ENCODE measurements around the gene HEPHL1.
"Not testable (repeated sequence)": the region's sequence is repeated elsewhere in the genome, so short reads cannot be mapped to it uniquely, and the experiment has no call there.

HEPHL1 gene, protein sequence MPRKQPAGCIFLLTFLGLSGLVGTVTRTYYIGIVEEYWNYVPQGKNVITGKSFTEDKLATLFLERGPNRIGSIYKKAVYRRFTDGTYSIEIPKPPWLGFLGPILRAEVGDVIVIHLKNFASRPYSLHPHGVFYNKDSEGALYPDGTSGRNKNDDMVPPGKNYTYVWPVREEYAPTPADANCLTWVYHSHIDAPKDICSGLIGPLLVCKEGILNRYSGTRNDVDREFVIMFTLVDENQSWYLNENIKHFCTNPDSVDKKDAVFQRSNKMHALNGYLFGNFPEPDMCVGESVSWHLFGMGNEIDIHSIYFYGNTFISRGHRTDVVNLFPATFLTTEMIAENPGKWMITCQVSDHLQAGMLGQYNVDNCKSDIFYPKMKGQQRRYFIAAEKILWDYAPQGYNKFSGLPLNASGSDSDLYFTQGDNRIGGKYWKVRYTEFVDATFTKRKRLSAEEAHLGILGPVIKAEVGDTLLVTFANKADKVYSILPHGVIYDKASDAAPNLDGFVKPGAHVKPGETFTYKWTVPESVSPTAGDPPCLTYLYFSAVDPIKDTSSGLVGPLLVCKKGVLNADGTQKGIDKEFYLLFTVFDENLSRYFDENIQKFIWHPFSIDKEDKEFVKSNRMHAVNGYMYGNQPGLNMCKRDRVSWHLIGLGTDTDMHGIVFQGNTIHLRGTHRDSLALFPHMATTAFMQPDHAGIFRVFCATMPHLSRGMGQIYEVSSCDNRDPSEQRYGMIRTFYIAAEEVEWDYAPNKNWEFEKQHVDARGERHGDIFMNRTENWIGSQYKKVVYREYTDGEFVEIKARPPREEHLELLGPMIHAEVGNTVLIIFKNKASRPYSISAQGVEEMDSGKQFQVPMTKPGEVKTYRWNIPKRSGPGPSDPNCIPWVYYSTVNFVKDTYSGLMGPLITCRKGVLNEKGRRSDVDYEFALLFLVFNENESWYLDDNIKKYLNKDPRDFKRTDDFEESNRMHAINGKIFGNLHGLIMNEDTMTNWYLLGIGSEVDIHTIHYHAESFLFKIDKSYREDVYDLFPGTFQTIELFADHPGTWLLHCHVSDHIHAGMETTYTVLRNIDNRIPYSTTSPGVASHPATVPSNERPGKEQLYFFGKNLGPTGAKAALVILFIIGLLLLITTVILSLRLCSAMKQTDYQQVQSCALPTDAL

DNA sequence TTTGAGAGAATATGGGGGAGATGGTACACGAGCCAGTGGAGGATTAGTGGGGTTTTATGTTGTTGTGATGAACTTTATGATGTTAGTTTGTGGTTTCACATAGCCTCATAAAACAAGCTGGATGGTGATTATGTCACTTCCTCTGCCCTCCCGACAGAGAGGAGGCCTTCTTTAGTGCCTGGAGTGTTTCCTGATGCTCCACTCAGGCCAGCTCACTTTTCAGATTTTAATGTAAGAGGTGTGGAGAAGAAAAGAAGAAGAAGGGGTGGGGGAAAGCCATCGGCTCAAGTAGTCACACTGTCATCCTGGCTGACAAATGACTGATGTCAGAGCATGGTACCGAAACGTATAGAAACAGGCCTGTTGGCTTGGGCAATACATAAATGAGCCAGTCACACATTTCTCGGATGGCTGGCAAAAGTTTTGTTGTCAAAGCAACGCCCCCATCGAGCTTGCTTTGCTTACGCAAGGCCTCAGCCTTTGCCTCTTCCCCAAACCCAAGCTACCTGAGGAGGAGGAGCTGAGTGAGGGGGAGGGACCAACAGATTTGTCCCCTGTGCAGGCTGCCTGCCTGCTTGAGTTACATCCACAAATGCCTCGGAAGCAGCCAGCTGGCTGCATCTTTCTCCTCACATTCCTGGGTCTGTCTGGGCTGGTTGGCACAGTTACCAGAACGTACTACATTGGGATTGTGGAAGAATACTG is at the start of gene HEPHL1:
HEPHL1 (plus strand) TSS at position 578 of the 705 bp plus-strand sequence; CDS start at position 593, 15 bp downstream.
- DNase-seq, result no peak

DNA sequence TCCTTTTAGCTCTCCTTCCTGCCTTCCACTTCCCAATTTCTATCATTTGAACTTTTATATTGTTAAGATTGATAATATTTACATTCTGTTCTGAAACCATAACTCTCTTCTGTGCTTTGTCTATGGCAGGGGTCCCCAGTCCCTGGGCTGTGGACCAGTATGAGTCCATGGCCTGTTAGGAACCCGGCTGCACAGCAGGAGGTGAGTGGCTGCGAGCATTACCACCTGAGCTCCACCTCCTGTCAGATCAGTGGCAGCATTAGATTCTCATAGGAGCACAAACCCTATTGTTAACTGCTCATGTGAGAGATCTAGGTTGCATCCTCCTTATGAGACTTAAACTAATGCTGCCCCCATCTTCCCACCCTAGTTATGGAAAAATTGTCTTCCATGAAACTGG is 48.4 kb upstream of the HEPHL1 start:
- DNase-seq, result no peak

DNA sequence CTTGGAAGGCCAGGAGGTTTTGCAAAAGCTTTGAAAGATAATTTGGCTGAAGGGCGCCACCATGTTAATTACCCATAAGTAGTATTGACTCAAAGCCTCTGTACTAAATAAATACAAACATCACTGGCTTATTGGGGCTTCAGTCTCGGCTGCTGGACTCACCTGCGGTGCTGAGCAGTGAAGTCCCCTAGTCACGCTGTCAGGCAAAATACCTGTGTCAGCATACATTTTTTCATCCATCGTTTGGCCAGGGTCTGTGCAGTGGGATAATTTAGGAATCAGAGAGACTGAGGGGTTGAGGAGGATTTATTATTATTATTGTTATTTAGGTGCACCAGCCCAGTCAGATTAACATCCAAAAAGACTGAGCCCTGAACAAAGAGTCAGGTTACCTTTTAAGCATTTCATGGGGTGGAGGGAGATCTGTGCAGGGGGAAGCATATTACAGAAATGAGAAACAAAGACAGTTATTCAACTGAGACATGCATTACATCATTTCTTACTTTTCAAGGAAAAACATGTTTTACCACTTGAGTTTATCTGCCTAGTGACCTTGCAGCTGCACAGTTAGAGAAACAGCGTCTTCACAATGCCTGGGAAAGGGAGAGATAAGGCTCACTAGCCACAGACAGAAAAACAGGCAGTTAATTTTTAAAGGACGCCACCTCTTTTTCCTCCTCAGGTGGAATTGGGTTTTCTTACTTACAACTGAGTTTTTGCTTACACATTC is 47.7 kb upstream of the HEPHL1 start:
- not testable (repeated sequence) for DNase-seq

DNA sequence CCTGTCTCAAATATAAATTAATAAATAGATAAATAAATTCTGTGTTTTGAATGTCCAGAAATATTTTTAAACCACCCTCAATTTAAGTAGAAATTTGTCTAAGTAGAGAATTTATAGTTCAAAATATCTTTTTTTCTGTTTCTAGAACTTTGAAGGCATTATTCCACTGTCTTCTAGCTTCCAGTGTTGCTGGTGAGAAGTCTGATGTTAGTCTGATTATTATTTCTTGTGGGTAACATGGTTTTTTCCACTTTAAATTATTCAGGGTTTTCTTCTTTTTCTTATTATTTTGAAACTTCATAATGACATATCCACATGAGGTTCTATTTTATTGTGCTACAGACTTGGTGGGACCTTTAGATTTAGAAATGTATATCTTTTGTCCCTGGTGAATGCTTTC is 46.4 kb upstream of the HEPHL1 start:
- no peak for DNase-seq

DNA sequence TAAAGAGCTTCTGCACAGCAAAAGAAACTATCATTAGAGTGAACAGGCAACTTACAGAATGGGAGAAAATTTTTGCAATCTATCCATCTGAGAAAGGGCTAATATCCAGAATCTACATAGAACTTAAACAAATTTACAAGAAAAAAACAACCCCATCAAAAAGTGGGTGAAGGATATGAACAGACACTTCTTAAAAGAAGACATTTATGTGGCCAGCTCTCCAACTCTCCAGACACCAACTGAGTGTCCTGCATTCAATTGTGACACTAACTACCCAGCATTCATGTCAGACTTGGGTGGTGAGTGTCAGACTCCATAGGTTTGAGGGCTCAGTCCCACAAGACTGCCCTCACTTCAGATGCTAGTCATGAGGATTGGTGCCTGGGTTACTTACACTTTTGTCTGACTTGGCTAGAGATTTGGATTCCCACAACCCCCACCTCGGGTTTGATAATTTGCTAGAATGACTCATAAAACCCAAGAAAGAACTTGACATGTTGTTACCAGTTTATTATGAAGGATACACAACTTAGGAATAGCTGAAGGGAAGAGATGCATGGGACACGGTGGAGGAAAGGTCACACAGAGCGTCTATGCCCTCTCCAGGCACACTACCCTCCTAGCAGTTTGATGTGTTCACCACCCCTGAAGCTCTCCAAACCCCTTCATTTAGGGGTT is 44.4 kb upstream of the HEPHL1 start:
- not testable (repeated sequence) for DNase-seq

DNA sequence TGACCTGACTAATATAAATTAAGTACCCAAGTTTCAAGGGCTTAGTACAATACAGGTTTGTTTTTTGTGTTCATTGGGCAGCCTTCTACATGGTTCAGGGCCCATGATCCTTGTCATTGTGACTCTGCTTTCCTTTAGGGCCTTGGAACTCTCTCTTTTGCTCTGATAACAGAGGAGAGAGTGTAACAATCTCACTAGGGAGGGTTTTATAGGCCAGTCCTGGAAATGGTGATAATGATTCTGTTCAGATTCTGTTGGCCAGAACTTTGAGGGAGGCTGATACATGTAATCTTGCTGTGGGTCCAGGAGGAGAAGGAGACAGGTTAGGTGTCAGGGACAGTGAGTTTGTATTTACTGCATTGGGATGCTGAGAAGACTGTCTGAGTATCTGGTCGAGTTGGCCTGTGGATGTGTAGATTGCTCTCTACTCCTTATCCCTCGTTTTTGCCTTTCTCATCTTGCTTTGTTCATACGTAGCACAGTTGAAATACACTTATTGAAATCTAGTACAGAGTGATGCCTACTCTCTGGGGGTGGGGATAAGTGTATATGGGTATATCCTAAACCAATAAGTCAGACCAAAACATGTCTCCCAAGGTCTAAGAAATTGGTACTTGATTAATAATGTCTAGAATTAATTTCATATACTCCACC is 37.5 kb upstream of the HEPHL1 start:
- DNase-seq, result no peak

DNA sequence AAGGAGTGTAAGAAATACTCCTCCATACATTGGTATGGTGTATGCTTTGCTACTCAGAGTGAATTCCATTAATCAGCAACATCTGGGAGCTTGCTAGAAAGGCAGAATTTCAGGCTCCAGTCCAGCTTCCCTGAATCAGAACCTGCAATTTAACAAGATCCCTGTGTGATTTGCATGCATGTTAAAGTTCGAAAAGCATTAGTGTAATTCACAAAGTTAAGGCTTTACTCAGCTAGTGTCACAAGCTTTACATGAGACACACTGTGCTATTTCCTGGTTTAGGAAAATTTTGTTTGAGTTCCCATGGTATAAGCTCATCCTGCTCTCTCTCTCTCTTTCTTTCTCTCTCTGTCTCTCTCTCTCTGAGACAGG is 37.0 kb upstream of the HEPHL1 start:
- DNase-seq, result no peak

DNA sequence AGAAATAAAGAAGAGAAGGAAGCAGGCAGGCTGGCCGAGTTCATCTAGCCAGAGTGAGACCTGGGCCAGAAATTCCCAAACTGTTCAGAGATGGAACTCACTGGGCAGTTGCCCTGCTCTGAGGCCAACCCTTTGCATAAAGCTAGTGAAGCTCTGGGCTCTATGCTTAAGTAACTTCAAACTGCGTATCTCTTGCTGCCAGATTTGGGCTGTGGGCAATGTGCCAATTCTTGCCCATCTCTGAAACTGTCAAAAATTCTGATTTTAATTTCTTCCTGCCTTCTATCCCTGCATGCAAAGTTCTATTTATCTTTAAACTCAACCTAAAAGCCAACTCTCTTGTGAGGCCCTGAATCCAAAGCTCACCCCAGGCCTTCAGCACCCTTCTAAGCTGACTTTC is 36.2 kb upstream of the HEPHL1 start:
- DNase-seq, result no peak

DNA sequence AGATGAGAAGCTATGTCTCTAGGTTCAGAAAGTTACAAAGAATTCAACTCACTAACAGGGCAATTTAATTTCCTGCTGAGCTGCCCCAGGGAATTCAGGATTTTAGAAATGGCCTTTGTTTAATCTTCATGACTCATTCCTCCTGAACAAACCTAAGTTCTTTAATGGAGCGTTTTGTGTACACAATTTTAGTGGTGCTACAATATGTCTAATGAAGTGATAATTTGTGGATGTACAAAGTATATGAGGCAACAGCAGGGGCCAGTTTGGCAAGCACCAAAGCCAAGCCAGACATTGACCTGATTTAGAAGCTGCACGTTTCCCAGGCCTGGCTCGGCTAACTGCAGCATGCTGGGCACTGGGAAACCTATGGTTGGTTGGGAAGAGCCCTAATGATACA is 34.4 kb upstream of the HEPHL1 start:
- DNase-seq, result no peak

DNA sequence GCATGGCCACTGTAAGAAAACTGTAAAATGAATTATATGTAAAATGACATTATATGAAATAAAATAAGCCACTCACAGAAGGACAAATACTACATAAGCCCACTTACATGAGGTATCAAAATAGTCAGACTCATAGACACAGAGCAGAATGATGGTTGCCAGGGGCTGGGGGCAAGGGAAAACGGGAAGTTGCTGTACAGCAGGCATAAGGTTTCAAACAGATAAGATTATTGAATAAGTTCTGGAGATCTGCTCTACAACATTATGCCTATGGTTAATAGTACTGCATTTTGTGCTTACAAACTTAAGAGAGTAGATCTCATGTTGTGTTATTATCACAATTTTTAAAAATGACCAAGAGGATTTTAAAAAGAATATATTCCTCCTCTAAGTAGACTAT is 32.7 kb upstream of the HEPHL1 start:
- DNase-seq, result no peak

DNA sequence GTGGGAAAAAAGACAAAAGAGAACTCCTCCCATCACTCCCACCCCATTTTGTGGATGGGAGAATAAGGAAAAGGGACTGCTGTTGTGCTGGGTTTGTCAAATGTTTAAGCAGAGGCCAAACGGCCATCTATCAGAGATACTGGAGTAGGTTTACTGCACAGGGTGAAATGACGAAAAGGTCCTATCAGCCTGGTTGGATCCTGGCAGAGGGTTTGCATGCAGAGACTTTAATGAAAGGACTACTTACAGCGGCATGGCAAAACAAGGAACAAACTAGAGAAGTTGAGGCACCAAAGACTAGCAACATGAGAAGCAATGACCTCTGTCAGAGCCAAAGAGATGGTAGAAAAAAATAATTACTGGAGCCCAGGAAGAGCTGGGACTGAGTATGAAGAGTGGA is 32.2 kb upstream of the HEPHL1 start:
- DNase-seq, result no peak

DNA sequence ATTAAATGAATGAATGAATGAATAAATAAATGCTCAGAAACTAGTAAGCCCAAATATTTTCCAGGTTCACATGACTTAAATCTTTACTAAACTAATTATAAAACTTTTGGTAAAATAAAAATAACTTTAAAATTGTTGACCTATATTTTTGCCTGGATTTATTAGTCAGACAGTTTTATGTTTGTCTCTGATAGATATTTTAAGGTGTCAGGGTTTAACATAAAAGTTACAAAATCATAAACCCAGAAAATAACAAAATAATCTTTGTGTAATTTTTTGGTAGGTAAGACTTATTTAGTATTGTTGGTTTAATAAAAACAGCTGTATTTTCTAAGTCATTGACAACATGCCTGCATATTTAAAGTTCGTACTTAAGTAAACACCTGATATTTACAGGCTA is 27.4 kb upstream of the HEPHL1 start:
- no peak for DNase-seq

DNA sequence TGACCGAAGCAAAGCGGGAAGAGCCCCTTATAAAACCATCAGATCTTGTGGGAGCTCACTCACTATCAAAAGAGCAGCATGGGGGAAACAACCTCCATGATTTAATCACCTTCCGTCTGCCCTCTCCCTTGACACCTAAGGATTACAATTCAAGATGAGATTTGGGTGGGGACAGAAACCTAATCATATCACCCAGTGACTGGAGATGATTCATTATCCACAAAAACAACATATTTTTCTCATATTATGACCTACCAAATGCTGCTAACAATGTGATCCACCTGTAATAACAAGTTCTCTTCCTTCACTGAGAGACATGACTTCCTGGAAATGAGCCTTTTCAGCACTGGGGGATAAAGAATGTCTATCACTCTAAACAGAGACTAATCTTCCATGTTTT is 23.4 kb upstream of the HEPHL1 start:
- DNase-seq, result no peak

DNA sequence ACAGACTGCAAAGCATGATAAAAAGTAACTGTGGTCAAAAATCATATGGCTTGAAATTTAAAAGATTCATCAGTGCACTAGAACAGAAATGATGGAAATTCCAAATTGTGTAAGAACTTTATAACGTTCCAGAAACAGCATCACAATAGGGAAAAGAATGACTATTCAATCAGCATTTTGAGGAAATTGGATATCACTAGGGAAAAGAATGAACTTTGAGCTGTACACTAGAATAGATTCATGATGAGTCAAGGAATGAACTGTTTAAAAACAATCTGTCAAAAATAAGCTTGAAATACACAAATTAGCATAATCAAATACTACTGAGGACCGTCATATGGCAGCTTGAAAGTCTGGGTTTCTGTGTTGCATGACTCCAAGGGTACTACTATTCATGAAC is 20.5 kb upstream of the HEPHL1 start:
- DNase-seq, result no peak

DNA sequence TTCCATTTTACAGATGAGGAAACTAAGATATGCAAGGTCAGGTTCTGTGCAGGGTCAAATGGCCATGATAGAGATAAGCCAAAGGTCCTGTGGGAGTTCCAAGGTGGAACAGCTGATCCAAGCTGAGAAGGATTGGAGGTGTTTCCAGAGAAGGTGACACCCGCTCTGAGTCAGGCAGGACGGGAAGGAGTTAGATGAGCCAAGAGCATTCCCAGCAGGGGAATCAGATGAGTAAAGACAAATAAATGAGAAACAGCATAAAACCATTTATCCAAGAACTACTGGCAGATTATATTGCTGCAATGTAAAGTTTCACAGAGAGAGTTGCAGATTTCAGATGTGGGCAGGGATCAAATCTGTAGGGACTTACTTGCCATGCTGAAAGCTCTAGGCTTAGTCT is 18.9 kb upstream of the HEPHL1 start:
- DNase-seq, result no peak

DNA sequence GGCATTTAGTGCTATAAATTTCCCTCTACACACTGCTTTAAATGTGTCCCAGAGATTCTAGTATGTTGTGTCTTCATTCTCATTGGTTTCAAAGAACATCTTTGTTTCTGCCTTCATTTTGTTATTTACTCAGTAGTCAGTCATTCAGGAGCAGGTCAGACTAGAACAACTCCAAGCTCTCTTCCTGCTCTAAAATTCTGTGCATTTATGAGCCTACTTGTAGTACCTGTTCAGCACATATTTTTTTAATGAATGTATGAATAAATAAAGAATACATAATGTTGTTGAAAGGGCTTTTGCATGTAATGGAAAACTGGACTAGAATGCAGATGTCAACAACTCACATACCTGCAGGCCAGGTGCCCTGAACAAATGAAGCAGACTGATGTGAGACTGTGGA is 13.7 kb upstream of the HEPHL1 start:
- DNase-seq, result no peak

DNA sequence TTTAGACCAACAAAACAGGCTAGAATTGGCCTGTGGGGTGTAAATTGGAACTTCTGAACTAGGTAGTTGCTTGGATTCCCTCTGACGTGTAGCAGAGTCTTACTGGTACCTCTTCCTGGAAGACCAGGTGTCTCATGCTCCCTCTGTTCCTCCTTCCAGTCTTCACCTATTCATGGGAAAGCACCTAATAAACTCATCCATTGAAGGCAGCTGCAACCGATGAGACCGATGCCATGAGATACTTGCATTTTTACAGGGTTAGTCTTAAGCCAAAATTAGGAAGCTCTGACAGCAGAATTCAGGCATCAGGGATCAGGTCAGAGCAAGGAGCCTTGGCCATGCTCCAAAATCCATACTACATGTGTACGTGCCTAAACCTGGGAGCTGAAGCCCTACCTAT is 13.2 kb upstream of the HEPHL1 start:
- DNase-seq, result no peak

DNA sequence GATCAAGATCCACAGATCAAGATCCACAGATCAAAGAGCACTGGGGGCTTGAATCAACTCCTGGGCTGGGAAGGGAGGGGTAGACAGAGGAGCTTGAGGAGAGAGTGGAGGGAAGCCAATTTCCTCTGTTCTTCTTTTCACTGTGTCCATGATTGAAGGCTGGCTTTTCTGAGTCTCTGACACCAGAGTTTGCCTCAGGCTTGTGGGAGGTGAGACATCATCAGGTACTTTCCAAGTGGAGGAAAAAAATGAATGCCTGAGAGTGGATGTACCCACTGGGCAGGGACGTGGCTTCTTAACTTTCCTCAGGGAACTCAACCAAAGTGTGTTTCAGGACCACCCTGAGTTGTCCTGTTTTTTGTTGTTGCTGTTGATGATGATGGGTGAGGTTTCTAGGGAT is 11.0 kb upstream of the HEPHL1 start:
- DNase-seq, result no peak

DNA sequence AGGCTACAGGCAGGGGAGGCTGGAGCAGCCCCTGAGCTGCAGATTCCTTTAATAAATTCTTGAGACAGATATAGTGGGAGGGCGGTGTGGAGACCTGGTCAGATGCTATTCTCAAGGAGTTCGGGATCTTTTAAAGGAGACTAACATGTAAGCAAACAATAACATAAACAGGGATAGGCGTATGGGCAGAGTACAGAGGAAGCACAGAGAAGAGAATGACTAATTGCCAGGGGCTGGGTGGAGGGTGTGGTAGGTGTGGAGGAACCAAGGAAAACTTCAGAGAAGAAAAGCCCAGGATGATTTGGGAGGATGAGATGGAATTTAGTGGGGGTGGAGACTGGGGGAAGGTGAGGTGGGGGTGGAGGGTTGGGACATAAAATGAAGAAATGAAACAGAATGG is 9.7 kb upstream of the HEPHL1 start:
- DNase-seq, result no peak

DNA sequence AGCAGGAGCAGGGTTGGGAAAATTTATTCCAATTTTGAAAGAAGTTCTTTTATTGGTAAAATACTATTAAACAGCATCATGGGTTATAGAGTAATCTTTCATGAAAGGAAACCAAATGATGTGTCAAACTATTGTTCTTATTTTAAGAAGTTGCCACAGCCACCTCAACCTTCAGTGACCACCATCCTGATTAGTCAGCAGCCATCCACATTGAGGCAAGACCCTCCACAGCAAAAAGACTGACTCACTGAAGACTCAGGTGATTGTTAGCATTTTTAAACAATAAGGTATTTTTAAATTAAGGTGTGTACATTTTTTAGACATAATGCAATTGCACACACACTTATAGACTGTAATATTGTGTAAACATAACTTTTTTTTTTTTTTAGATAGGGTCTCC is 3.7 kb upstream of the HEPHL1 start:
- DNase-seq, result no peak

DNA sequence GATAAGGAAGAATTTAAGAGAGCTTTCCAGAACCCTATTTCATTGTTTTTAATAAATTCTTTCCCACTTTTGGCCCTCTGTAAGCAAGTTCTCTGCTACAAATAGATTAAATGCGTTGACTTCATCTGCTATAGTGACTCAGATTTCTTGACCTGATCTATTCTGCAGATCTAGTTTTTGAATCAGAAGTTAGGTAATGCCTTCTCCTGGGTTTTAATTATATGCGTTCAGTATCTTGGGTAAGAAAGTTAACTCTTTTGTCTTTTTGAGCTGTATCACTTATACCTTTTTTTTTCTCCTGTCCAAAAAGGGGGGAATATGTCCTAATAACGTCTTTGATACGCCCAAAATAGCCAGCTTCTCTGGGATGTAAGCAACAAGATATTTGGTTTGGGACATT is 2.4 kb upstream of the HEPHL1 start:
- no peak for DNase-seq

Measured in right hindlimb (tissue), 1 donor.